Fibroblast of lung (primary cell): ENCODE results near the gene YIPF6.

ENCODE experiments used
- EZH2 ChIP-seq: IDR thresholded peaks from 2 replicates; pipeline ENCODE4 v1.5.1; 2012; ENCODE audit warnings: low read length, control low read depth, mild to moderate bottlenecking; ENCODE audit errors: missing control alignments
- TF ChIP-seq, protein P1 (sequence below), 2 donors: IDR thresholded peaks in 1 of 2; conservative IDR thresholded peaks in 1 of 2; 1 replicate in 1 of 2; 2 replicates in 1 of 2; pipeline ENCODE4 v1.5.1; 2011 to 2012; ENCODE audit warnings: low read length in 2 of 2, control low read depth in 1 of 2, inconsistent platforms in 1 of 2, low read depth in 1 of 2, mild to moderate bottlenecking in 1 of 2

DNA sequence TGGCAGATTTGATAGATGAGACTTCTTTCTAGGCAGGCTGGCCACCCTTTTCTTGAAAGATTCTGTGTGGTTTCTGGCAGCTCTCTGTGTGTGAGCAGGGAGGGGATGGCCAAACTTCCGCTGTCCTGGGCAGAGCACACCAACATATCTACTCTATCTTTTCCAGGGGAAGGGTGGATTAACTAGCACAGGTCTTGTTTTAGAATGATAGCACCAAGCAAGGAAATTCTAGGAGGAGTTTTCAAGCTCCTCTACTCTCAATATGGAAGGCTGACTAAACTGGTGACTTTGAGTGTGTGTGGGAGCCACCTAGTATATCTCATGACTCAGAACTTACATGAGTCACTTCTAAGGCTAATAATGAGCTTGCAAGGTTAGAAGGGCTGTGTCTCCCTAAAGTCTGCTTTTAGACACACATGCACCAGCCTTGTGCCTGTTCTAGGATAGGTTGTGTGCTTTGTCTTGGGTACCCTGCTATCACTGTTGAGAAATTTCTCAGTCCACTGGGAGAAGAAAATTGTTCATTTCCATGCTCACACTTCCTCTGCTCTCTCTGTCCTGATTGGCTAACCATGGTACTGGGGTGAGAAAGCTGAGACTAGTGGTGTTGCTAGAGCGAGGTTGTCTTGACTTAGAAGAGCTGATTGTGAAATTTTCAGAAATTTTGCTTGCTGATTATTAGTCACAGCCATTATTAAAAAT lies 72.9 kb downstream of the YIPF6 start:
- TF ChIP-seq, protein P1, sequence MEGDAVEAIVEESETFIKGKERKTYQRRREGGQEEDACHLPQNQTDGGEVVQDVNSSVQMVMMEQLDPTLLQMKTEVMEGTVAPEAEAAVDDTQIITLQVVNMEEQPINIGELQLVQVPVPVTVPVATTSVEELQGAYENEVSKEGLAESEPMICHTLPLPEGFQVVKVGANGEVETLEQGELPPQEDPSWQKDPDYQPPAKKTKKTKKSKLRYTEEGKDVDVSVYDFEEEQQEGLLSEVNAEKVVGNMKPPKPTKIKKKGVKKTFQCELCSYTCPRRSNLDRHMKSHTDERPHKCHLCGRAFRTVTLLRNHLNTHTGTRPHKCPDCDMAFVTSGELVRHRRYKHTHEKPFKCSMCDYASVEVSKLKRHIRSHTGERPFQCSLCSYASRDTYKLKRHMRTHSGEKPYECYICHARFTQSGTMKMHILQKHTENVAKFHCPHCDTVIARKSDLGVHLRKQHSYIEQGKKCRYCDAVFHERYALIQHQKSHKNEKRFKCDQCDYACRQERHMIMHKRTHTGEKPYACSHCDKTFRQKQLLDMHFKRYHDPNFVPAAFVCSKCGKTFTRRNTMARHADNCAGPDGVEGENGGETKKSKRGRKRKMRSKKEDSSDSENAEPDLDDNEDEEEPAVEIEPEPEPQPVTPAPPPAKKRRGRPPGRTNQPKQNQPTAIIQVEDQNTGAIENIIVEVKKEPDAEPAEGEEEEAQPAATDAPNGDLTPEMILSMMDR (conservative IDR thresholded peaks at IDR 0.05 in 1 of 2, IDR thresholded peaks at IDR 0.05 in 1 of 2; ENCODE audit: low read depth in 1 of 2, low read length in 2 of 2), result no peak
- TF ChIP-seq EZH2, result no peak
